ENCODE data around the gene KLHL14. TPM values are rescaled to one million over a fixed set of nuclear protein-coding genes. Genes with fewer than 3 reads are reported as not detected.
A peak's percentile ranks its signal among the peaks of the same experiment; 100 is the strongest.

The KLHL14 gene, protein sequence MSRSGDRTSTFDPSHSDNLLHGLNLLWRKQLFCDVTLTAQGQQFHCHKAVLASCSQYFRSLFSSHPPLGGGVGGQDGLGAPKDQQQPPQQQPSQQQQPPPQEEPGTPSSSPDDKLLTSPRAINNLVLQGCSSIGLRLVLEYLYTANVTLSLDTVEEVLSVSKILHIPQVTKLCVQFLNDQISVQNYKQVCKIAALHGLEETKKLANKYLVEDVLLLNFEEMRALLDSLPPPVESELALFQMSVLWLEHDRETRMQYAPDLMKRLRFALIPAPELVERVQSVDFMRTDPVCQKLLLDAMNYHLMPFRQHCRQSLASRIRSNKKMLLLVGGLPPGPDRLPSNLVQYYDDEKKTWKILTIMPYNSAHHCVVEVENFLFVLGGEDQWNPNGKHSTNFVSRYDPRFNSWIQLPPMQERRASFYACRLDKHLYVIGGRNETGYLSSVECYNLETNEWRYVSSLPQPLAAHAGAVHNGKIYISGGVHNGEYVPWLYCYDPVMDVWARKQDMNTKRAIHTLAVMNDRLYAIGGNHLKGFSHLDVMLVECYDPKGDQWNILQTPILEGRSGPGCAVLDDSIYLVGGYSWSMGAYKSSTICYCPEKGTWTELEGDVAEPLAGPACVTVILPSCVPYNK
- not detected for total RNA-seq
- under 1 TPM in 1 of 2 donors, not detected in 1; 0.05 TPM for polyA plus RNA-seq

DNA sequence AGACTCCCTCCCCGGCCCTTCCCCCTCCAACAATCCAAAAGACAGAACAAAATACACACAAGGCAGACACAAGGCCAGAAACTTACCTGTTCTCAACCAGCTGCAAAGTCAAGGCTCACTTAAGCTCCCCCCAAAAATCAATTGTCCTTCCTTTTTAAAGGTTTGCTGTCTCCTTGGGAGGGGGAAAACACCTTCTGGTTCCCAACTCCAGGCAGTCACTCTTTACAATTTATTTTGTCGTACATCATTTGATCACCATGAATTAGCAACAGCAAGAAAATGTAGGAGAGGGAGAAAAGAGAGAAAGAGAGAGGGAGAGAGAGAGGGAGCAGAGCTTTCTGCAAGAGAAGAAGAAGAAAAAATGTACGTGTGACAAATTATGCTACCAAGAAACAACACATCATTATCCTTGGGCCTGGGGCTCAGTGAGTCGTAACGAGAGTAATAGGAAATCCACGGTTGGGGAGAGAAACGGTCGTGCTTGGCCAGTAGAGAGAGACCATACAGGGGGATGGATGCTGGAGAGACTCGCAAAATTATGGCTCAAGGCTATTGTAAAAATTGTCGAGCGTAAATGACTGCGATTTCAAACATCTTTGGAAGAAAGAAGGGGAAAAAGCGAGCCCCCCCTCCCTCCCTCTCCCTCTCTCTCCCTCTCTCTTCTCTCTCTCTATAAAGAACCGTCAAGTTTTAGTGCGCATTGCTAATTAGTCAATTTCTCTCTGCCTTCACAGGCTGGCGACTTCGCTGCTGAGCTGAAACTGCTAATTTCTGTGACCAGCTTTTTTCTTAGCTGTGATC lies at the start of gene KLHL14:
TSS of gene KLHL14 (minus strand) at position 443 of the 801 bp plus-strand sequence. CDS start 2,432 bp downstream, outside the sequence.
- H3K4me1 Mint-ChIP-seq = peaks cover 0 to 12% (median 8%) of the 10 kb centered on the region in 4 donors
- H3K27ac Mint-ChIP-seq = peak within 1 kb of the TSS in 2 of 7 donors; percentile 11 to 25

DNA sequence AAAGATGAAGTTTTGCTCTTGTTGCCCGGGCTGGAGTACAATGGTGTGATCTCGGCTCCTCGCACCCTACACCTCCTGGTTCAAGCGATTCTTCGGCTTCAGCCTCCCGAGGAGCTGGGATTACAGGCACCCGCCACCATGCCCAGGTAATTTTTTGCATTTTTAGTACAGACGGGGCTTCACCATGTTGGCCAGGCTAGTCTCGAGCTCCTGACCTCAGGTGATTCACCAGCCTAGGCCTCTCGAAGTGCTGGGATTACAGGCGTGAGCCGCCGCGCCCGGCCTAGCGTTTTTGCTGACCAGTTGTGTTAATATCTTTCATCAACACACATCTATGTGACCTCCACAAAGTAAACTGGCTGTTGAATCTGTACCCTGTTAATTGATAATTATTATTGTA lies 49.4 kb upstream of the KLHL14 start:
- no peaks in the 10 kb centered on the region for H3K27me3 Mint-ChIP-seq
- H3K4me1 Mint-ChIP-seq = no peaks in the 10 kb centered on the region
- H3K36me3 Mint-ChIP-seq = no peaks in the 10 kb centered on the region
- Histone ChIP-seq H3K4me1 (ENCODE audit: insufficient read depth, low read length) (no peaks in the 10 kb centered on the region), H3K9me3 (ENCODE audit: control insufficient read depth in 1 of 2, low read length in 2 of 2) (no peaks in the 10 kb centered on the region), H3K36me3 (ENCODE audit: insufficient read depth, low read length) (no peaks in the 10 kb centered on the region), H3K27me3 (ENCODE audit: insufficient read depth, low read length) (no peaks in the 10 kb centered on the region), H3K4me3 (ENCODE audit: low read length in 2 of 2) (no peak overlapping the region), H3K27ac (ENCODE audit: low read depth, low read length) (no peak overlapping the region)
- CTCF ChIA-PET (ENCODE audit: partially characterized antibody) = no interaction called here
- no peak overlapping the region for H3K4me3 Mint-ChIP-seq
- intact Hi-C loops (cut with micrococcal nuclease) = no loop called here
- POLR2A ChIA-PET (ENCODE audit: partially characterized antibody) = no interaction called here
- DNase-seq = no peak
- H3K27ac Mint-ChIP-seq = no peak overlapping the region
- H3K9me3 Mint-ChIP-seq = peaks cover 0 to 2% (median 0%) of the 10 kb centered on the region in 8 donors

More for the DNA sequence above, at the start of gene KLHL14:
- Histone ChIP-seq H3K27me3 (ENCODE audit: insufficient read depth, low read length) (peaks cover 16% of the 10 kb centered on the region), H3K36me3 (ENCODE audit: insufficient read depth, low read length) (no peaks in the 10 kb centered on the region), H3K9me3 (ENCODE audit: control insufficient read depth in 1 of 2, low read length in 2 of 2) (no peaks in the 10 kb centered on the region), H3K27ac (ENCODE audit: low read depth, low read length) (no peak within 1 kb of the TSS), H3K4me3 (ENCODE audit: low read length in 2 of 2) (no peak within 1 kb of the TSS), H3K4me1 (ENCODE audit: insufficient read depth, low read length) (peaks cover 7% of the 10 kb centered on the region)
- H3K4me3 Mint-ChIP-seq = peak within 1 kb of the TSS in 7 of 8 donors; percentile 29 to 70 (median 58)
- no peaks in the 10 kb centered on the region for H3K36me3 Mint-ChIP-seq
- intact Hi-C loops (cut with micrococcal nuclease) = no loop called here
- ChIA-PET CTCF (ENCODE audit: partially characterized antibody) (no interaction called here), POLR2A (ENCODE audit: partially characterized antibody) (no interaction called here)
- H3K9me3 Mint-ChIP-seq = peaks cover 0 to 9% (median 0%) of the 10 kb centered on the region in 8 donors
- DNase-seq = no peak
- peaks cover 36 to 39% of the 10 kb centered on the region in 2 donors for H3K27me3 Mint-ChIP-seq

DNA sequence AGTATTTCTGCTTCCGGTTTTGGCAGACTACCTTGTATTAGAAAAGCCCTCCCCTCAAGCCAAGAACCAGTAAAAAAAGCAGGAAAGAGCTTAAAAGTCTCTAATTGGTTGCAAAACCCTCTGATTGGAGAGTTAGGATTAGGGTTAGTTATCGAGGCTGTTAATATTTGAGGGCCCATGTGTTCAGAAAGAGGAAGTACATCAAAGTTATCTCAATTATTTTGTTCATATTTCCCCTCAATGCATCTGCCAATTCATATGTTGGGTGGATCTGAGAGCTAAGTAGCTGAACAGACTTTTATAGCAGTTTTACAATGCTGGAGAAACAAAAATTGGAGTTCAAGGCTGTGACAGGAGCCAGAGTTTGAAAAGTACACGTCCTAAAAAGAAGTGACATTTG lies 43.1 kb upstream of the KLHL14 start:
- no peak overlapping the region for H3K27ac Mint-ChIP-seq
- intact Hi-C loops (cut with micrococcal nuclease) = no loop called here
- Histone ChIP-seq H3K36me3 (ENCODE audit: insufficient read depth, low read length) (no peaks in the 10 kb centered on the region), H3K27ac (ENCODE audit: low read depth, low read length) (no peak overlapping the region), H3K4me1 (ENCODE audit: insufficient read depth, low read length) (no peaks in the 10 kb centered on the region), H3K9me3 (ENCODE audit: control insufficient read depth in 1 of 2, low read length in 2 of 2) (no peaks in the 10 kb centered on the region), H3K27me3 (ENCODE audit: insufficient read depth, low read length) (no peaks in the 10 kb centered on the region), H3K4me3 (ENCODE audit: low read length in 2 of 2) (no peak overlapping the region)
- H3K4me1 Mint-ChIP-seq = no peaks in the 10 kb centered on the region
- DNase-seq = no peak
- ChIA-PET CTCF (ENCODE audit: partially characterized antibody) (no interaction called here), POLR2A (ENCODE audit: partially characterized antibody) (no interaction called here)
- peaks cover 0 to 1% of the 10 kb centered on the region in 2 donors for H3K27me3 Mint-ChIP-seq
- peaks cover 0 to 8% (median 2%) of the 10 kb centered on the region in 8 donors for H3K9me3 Mint-ChIP-seq
- no peak overlapping the region for H3K4me3 Mint-ChIP-seq
- H3K36me3 Mint-ChIP-seq = no peaks in the 10 kb centered on the region

DNA sequence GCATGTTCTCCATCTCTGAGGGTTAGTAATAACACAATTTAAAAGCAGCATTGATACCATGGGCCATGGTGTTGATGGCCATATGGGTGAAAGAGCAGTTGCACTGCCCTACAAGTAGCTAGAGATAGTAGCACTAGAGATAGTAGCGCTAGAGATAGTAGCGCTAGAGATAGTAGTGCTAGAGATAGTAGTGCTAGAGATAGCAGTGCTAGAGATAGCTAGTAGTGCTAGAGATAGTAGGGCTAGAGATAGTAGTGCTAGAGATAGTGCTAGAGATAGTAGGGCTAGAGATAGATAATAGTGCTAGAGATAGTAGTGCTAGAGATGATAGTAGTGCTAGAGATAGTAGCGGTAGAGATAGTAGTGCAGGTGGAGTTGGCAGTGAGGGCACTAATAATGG lies 39.5 kb upstream of the KLHL14 start:
- ChIA-PET CTCF (ENCODE audit: partially characterized antibody) (no interaction called here), POLR2A (ENCODE audit: partially characterized antibody) (no interaction called here)
- Mint-ChIP-seq H3K36me3 (no peaks in the 10 kb centered on the region), H3K4me3 (no peak overlapping the region), H3K9me3 (peaks cover 0 to 11% (median 5%) of the 10 kb centered on the region in 8 donors), H3K27me3 (peaks cover 0 to 1% of the 10 kb centered on the region in 2 donors), H3K27ac (no peak overlapping the region), H3K4me1 (no peaks in the 10 kb centered on the region)
- intact Hi-C loops (cut with micrococcal nuclease) = no loop called here
- H3K36me3 ChIP-seq (ENCODE audit: insufficient read depth, low read length) = no peaks in the 10 kb centered on the region
- H3K4me1 ChIP-seq (ENCODE audit: insufficient read depth, low read length) = no peaks in the 10 kb centered on the region
- no peaks in the 10 kb centered on the region for H3K9me3 ChIP-seq (ENCODE audit: control insufficient read depth in 1 of 2, low read length in 2 of 2)
- no peaks in the 10 kb centered on the region for H3K27me3 ChIP-seq (ENCODE audit: insufficient read depth, low read length)
- no peak overlapping the region for H3K27ac ChIP-seq (ENCODE audit: low read depth, low read length)
- no peak overlapping the region for H3K4me3 ChIP-seq (ENCODE audit: low read length in 2 of 2)
- DNase-seq = no peak

DNA sequence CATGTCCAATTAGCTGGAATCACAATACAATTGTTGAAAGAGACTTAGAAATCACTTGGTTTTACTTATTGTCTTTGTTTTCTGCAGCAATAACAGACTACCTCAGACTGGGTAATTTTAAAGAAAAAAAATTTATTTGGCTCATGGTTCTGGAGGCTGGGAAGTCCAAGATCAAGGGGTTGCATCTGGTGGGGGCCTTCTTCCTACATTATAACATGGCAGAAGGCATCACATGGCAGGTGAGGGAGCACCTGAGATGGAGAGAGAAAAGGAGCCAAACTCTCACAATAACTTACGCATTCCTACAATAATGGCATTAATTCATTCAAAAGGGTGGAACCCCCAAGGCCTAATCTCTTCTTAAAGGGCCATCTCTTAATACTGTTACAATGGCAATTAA lies 37.5 kb upstream of the KLHL14 start:
- ChIA-PET POLR2A (ENCODE audit: partially characterized antibody) (no interaction called here), CTCF (ENCODE audit: partially characterized antibody) (no interaction called here)
- no peaks in the 10 kb centered on the region for H3K4me1 ChIP-seq (ENCODE audit: insufficient read depth, low read length)
- no peaks in the 10 kb centered on the region for H3K27me3 ChIP-seq (ENCODE audit: insufficient read depth, low read length)
- no peak for DNase-seq
- Mint-ChIP-seq H3K9me3 (peaks cover 2 to 11% (median 5%) of the 10 kb centered on the region in 8 donors), H3K4me1 (no peaks in the 10 kb centered on the region), H3K4me3 (no peak overlapping the region), H3K27me3 (peaks cover 0 to 1% of the 10 kb centered on the region in 2 donors), H3K36me3 (no peaks in the 10 kb centered on the region), H3K27ac (no peak overlapping the region)
- no peak overlapping the region for H3K4me3 ChIP-seq (ENCODE audit: low read length in 2 of 2)
- no peaks in the 10 kb centered on the region for H3K36me3 ChIP-seq (ENCODE audit: insufficient read depth, low read length)
- H3K9me3 ChIP-seq (ENCODE audit: control insufficient read depth in 1 of 2, low read length in 2 of 2) = no peaks in the 10 kb centered on the region
- no peak overlapping the region for H3K27ac ChIP-seq (ENCODE audit: low read depth, low read length)
- intact Hi-C loops (cut with micrococcal nuclease) = no loop called here

DNA sequence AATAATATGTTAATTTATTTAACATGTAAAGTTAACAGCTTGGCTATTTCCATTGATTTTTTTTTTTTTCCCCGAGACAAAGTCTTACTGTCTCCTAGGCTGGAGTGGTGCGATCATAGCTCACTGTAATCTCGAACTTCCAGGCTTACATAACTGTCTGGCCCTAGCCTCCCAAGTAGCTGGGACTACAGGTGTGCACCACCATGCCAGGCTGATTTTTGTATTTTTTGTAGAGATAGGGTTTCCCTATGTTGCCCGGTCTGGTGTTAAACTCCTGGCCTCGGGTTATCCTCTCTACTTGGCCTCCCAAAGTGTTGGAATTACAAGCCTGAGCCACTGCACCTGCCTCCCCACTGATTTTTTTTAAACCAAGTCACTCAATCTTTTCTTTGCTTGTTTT lies 32.5 kb upstream of the KLHL14 start:
- Histone ChIP-seq H3K36me3 (ENCODE audit: insufficient read depth, low read length) (no peaks in the 10 kb centered on the region), H3K27ac (ENCODE audit: low read depth, low read length) (no peak overlapping the region), H3K9me3 (ENCODE audit: control insufficient read depth in 1 of 2, low read length in 2 of 2) (no peaks in the 10 kb centered on the region), H3K4me3 (ENCODE audit: low read length in 2 of 2) (no peak overlapping the region), H3K27me3 (ENCODE audit: insufficient read depth, low read length) (no peaks in the 10 kb centered on the region), H3K4me1 (ENCODE audit: insufficient read depth, low read length) (no peaks in the 10 kb centered on the region)
- Mint-ChIP-seq H3K36me3 (no peaks in the 10 kb centered on the region), H3K27me3 (no peaks in the 10 kb centered on the region), H3K4me3 (no peak overlapping the region), H3K4me1 (no peaks in the 10 kb centered on the region), H3K27ac (no peak overlapping the region), H3K9me3 (peaks cover 0 to 6% (median 1%) of the 10 kb centered on the region in 8 donors)
- intact Hi-C loops (cut with micrococcal nuclease) = no loop called here
- CTCF ChIA-PET (ENCODE audit: partially characterized antibody) = no interaction called here
- POLR2A ChIA-PET (ENCODE audit: partially characterized antibody) = no interaction called here
- DNase-seq = no peak
